GM10248 (cell line): ENCODE results near the gene TAS2R39.
A peak's percentile ranks its signal among the peaks of the same experiment; 100 is the strongest.
"Not testable (repeated sequence)": the region's sequence is repeated elsewhere in the genome, so short reads cannot be mapped to it uniquely, and the experiment has no call there.

Source experiments
- CTCF ChIA-PET: fragments of 300-600 bp; sonication (Branson Sonifier 250); formaldehyde crosslinking; extraction: SDS; loops from one replicate; lab custom pipeline; 2021; ENCODE audit warnings: antibody characterized with exemption; lab: Yijun Ruan, JAX
- POLR2A ChIA-PET: fragments of 350-650 bp; sonication (Branson Sonifier 250); formaldehyde crosslinking; extraction: SDS; loops from one replicate; lab custom pipeline; 2020; ENCODE audit warnings: antibody characterized with exemption; lab: Yijun Ruan, JAX
- DNase-seq: peaks from one replicate; pipeline ENCODE4 v3.0.0; 2012; ENCODE audit errors: extremely low spot score
- CTCF ChIP-seq: IDR thresholded peaks from 2 replicates; pipeline ENCODE4 v1.5.1; 2012; ENCODE audit warnings: mild to moderate bottlenecking, low read depth; ENCODE audit errors: extremely low read depth, missing control alignments, control extremely low read depth

Gene TAS2R39

GRCh38 chr7:143199040-143199439 is 15.8 kb downstream of the TAS2R39 start:
- DNase-seq: no peak
- CTCF ChIA-PET: interaction anchor here (1.0 to 1.8 kb wide), 3 partner anchors 16 to 611 kb away, joined by 3 to 6 read pairs (median 4); no protein-coding TSS in a partner anchor
- TF ChIP-seq CTCF: no peak

DNA sequence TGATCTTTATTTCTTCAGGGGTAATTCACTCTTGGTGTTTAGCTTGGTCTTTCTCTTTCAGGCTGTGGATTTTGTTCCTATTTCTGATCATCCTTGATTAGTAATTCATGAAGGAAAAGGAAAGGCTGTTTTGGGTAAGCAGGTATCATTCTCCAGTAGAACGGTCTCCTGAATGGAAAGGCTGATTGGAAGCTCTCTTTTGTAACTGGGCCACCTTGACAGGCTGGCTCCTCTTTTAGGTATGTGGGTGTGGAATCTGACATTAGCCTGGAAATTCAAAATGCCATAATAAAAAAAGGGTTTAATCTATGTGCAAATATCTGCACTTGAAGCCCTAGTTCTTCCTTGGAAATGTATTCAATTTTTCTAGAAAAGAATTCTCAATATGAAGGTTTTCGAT is 18.9 kb downstream of the TAS2R39 start:
- DNase-seq: no peak
- no peak for TF ChIP-seq CTCF
- POLR2A ChIA-PET: no interaction called here
- CTCF ChIA-PET: interaction anchor here (1.1 to 5.6 kb wide), 5 partner anchors 12 to 199 kb away, joined by 3 to 47 read pairs (median 5); no protein-coding TSS in a partner anchor

More at GRCh38 chr7:143199040-143199439, 15.8 kb downstream of the TAS2R39 start:
- POLR2A ChIA-PET: no interaction called here

- CTCF ChIA-PET: interaction anchor here (1.2 to 5.6 kb wide), 6 partner anchors 11 to 200 kb away, joined by 3 to 47 read pairs (median 4); no protein-coding TSS in a partner anchor
- POLR2A ChIA-PET: no interaction called here
- TF ChIP-seq CTCF: no peak
- DNase-seq: no peak
Measured at GRCh38 chr7:143203386-143203785, 20.2 kb downstream of the TAS2R39 start.

DNA sequence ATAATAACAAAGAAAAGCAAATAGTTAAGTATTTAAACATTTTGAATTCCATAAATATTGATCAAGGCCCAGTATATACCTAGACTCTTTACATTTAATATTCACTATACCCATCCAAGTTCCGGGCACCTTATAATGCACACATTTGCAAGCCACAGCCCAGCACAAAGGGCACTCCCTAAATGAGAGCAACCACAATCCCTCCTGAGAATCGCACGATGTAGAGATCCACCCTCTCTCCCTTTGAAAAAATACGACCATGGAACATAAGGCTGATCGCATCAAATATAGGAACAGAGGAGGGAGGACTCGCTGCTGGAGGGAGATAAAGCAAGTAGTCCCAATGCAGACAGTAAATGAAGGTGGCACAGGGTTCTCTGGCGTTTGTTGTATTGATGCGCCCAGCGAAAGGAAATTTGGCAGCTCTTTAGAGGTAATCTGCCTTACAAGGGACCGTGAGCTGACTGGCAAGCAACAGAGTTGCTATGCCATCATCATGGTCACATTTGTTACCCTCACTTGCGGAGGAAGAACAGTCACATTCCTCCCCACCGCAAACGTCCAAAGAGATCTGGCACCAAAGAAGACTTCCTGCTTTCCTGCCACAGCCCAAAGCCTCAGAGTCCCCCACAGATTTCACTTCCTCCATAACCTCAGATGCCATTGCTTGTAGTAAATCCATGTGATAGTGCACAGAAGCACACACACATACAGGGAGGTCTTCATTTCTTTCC is 22.5 kb downstream of the TAS2R39 start:
- ChIA-PET CTCF (interaction anchor here (1.0 to 5.6 kb wide), 2 partner anchors 9 to 196 kb away, joined by 4 to 47 read pairs; no protein-coding TSS in a partner anchor), POLR2A (no interaction called here)
- TF ChIP-seq CTCF: no peak
- DNase-seq: peak; percentile 24

GRCh38 chr7:143210541-143210940 is 27.3 kb downstream of the TAS2R39 start:
- TF ChIP-seq CTCF: no peak
- CTCF ChIA-PET: no interaction called here
- POLR2A ChIA-PET: no interaction called here

DNA sequence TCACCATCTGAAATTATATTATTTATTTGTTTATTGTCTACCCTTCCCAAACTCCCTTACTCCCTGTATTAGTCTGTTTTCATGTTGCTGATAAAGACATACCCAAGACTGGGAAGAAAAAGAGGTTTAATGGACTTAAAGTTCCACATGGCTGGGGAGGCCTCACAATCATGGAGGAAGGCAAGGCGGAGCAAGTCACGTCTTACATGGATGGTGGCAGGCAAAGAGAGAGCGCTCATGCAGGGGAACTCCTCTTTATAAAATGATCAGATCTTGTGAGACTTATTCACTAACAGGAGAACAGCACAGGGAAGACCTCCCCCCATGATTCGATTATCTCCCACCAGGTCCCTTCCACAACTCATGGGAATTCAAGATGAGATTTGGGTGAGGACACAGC is 30.3 kb downstream of the TAS2R39 start:
- POLR2A ChIA-PET, DNase-seq: not testable (repeated sequence)
- CTCF ChIA-PET: interaction anchor here (0.9 to 11.5 kb wide), 7 partner anchors 9 to 678 kb away, joined by 3 to 495 read pairs (median 19); no protein-coding TSS in a partner anchor

More at GRCh38 chr7:143210541-143210940, 27.3 kb downstream of the TAS2R39 start:
- DNase-seq: no peak
